Measurements from ENCODE around the gene TMEM178B. TPM values are rescaled to one million over a fixed set of nuclear protein-coding genes. Genes with fewer than 3 reads are reported as not detected.

The TMEM178B gene
- total RNA-seq (not detected), total RNA-seq (0 to 4.5 (median 0.88) reads per million in 172 experiments)
- polyA plus RNA-seq (2013, experiment 1 of 2), result 0.10 TPM
- polyA plus RNA-seq (2013, experiment 2 of 2), result 0.15 TPM

DNA sequence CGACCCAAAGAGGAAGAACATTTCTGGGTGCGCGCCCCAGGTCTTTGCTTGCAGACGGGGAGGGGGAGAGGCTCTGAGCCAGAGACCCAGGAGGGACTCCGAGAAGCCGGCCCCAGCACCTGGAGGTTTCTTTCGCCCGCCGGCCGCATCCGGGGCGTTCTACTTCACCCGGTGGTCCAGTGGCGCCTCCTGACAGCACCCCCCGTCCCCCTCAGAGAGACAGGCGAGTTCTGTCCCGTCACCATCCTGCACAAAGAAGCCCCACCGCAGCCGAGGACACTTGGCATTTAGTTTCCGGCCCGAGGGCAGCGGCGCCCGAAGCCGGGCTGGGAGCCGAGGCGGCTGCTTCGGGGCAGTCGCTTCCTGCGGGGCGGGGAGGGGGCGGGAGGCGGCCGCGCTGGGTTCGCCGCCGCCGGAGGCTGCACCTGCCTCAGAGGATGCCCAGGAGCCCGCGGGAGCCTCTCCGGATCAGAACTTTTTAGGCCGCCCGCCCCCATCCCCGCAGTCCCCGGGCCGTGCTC is at the start of gene TMEM178B:
Gene TMEM178B, plus strand, starts transcription at position 424 of the 521 bp plus-strand sequence.
- CTCF ChIA-PET, result no interaction called here
- ATAC-seq (ENCODE audit: poor library complexity) (no peak), DNase-seq (peak in 2 of 14 experiments; percentile 18 to 31)
- H3K4me3 Mint-ChIP-seq, result peak within 1 kb of the TSS; percentile 78
- Histone ChIP-seq H3K27ac (ENCODE audit: low read depth in 1 of 2, low read length in 2 of 2) (no peak within 1 kb of the TSS), H3K36me3 (ENCODE audit: insufficient read depth, low read length) (no peaks in the 10 kb centered on the region), H3K27me3 (ENCODE audit: control insufficient read depth in 1 of 2, insufficient read depth in 2 of 2, low read length in 2 of 2) (peaks cover 43 to 60% of the 10 kb centered on the region in 2 experiments), H3K4me3 (ENCODE audit: low read length) (peak within 1 kb of the TSS; percentile 56), H3K9me3 (ENCODE audit: control insufficient read depth in 1 of 2, insufficient read depth in 1 of 2, low read length in 2 of 2) (peaks cover 0 to 16% of the 10 kb centered on the region in 2 experiments), H3K4me1 (ENCODE audit: insufficient read depth, low read length) (peaks cover 35% of the 10 kb centered on the region)
- TF ChIP-seq, protein P1, sequence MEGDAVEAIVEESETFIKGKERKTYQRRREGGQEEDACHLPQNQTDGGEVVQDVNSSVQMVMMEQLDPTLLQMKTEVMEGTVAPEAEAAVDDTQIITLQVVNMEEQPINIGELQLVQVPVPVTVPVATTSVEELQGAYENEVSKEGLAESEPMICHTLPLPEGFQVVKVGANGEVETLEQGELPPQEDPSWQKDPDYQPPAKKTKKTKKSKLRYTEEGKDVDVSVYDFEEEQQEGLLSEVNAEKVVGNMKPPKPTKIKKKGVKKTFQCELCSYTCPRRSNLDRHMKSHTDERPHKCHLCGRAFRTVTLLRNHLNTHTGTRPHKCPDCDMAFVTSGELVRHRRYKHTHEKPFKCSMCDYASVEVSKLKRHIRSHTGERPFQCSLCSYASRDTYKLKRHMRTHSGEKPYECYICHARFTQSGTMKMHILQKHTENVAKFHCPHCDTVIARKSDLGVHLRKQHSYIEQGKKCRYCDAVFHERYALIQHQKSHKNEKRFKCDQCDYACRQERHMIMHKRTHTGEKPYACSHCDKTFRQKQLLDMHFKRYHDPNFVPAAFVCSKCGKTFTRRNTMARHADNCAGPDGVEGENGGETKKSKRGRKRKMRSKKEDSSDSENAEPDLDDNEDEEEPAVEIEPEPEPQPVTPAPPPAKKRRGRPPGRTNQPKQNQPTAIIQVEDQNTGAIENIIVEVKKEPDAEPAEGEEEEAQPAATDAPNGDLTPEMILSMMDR (IDR thresholded peaks at IDR 0.05), result no peak
- H3K27me3 Mint-ChIP-seq, result peaks cover 42% of the 10 kb centered on the region
- H3K27ac Mint-ChIP-seq, result no peak within 1 kb of the TSS
- POLR2A ChIA-PET, result no interaction called here
- H3K4me1 Mint-ChIP-seq (ENCODE audit: low read depth), result peaks cover 20% of the 10 kb centered on the region
- no peaks in the 10 kb centered on the region for H3K9me3 Mint-ChIP-seq
- H3K36me3 Mint-ChIP-seq (ENCODE audit: low read depth), result no peaks in the 10 kb centered on the region
- intact Hi-C loops (cut with DNase I, micrococcal nuclease), result loop anchor here in 1 of 2 experiments (5.0 kb wide), 1 partner anchor 459 kb away; no protein-coding TSS in a partner anchor

DNA sequence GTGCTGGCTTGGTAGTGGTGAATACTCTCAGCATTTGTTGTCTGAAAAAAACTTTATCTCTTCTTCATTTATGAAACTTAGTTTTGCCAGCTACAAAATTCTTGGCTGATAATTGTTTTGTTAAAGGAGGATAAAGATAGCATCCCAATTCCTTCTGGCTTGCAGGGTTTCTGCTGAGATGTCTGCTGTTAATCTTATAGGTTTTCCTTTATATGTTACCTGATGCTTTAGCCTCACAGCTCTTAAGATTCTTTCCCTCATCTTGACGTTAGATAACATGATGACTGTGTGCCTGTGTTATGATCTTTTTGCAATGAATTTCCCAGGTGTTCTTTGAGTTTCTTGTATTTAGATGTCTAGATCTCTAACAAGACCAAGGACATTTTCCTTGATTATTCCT is 49.2 kb upstream of the TMEM178B start:
- H3K27me3 ChIP-seq (ENCODE audit: control insufficient read depth in 1 of 2, insufficient read depth in 2 of 2, low read length in 2 of 2), result peaks cover 0 to 1% of the 10 kb centered on the region in 2 experiments
- intact Hi-C loops (cut with DNase I, micrococcal nuclease), result no loop called here
- no peaks in the 10 kb centered on the region for H3K36me3 ChIP-seq (ENCODE audit: insufficient read depth, low read length)
- peaks cover 50% of the 10 kb centered on the region for H3K27me3 Mint-ChIP-seq
- H3K4me1 ChIP-seq (ENCODE audit: insufficient read depth, low read length), result no peaks in the 10 kb centered on the region
- H3K4me3 ChIP-seq (ENCODE audit: low read length), result no peak overlapping the region
- H3K27ac Mint-ChIP-seq, result no peak overlapping the region
- ChIA-PET POLR2A (interaction anchor here (1.9 kb wide), 1 partner anchor 10 kb away, joined by 17 read pairs; the partner anchor contains the start of gene MRPS33), CTCF (no interaction called here)
- TF ChIP-seq, protein P1 (IDR thresholded peaks at IDR 0.05), result no peak
- no peak for ATAC-seq (ENCODE audit: poor library complexity)
- DNase-seq, result no peak
- no peak overlapping the region for H3K27ac ChIP-seq (ENCODE audit: low read depth in 1 of 2, low read length in 2 of 2)
- peaks cover 13% of the 10 kb centered on the region for H3K36me3 Mint-ChIP-seq (ENCODE audit: low read depth)
- no peak overlapping the region for H3K4me3 Mint-ChIP-seq
- peaks cover 7 to 10% of the 10 kb centered on the region in 2 experiments for H3K9me3 ChIP-seq (ENCODE audit: control insufficient read depth in 1 of 2, insufficient read depth in 1 of 2, low read length in 2 of 2)
- H3K9me3 Mint-ChIP-seq, result peaks cover 19% of the 10 kb centered on the region
- H3K4me1 Mint-ChIP-seq (ENCODE audit: low read depth), result peaks cover 16% of the 10 kb centered on the region

DNA sequence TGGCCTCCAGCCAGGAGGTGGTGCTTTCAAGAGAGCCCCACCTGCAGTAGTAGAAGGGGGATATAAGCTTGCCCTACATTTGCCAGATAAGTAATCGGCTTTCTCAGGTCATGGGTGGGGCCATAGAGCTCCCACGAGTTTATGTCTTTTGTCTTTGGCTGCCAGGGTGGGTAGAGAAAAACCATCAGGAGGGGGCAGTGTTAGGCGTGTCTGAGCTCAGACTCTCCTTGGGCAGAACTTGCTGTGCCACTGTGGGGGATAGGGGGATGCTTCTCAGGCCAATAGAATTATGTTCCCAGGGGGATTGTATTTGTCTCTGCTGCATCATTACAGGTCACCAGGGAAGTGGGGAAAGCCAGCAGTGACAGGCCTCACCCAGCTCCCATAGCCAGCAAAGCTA is 46.8 kb upstream of the TMEM178B start:
- Histone ChIP-seq H3K4me3 (ENCODE audit: low read length) (no peak overlapping the region), H3K9me3 (ENCODE audit: control insufficient read depth in 1 of 2, insufficient read depth in 1 of 2, low read length in 2 of 2) (peaks cover 7 to 10% of the 10 kb centered on the region in 2 experiments), H3K4me1 (ENCODE audit: insufficient read depth, low read length) (no peaks in the 10 kb centered on the region), H3K27ac (ENCODE audit: low read depth in 1 of 2, low read length in 2 of 2) (no peak overlapping the region), H3K27me3 (ENCODE audit: control insufficient read depth in 1 of 2, insufficient read depth in 2 of 2, low read length in 2 of 2) (peaks cover 0 to 10% of the 10 kb centered on the region in 2 experiments), H3K36me3 (ENCODE audit: insufficient read depth, low read length) (no peaks in the 10 kb centered on the region)
- peaks cover 16% of the 10 kb centered on the region for H3K4me1 Mint-ChIP-seq (ENCODE audit: low read depth)
- no peak overlapping the region for H3K4me3 Mint-ChIP-seq
- intact Hi-C loops (cut with DNase I, micrococcal nuclease), result no loop called here
- CTCF ChIA-PET, result no interaction called here
- no peak for DNase-seq
- peaks cover 19% of the 10 kb centered on the region for H3K9me3 Mint-ChIP-seq
- POLR2A ChIA-PET, result no interaction called here
- peaks cover 13% of the 10 kb centered on the region for H3K36me3 Mint-ChIP-seq (ENCODE audit: low read depth)
- no peak for ATAC-seq (ENCODE audit: poor library complexity)
- peaks cover 42% of the 10 kb centered on the region for H3K27me3 Mint-ChIP-seq
- H3K27ac Mint-ChIP-seq, result no peak overlapping the region
- TF ChIP-seq, protein P1 (IDR thresholded peaks at IDR 0.05), result no peak

Data from CD4-positive, alpha-beta T cell (primary cell).